Sigmoid colon (tissue), 7 donors: ENCODE results near the gene NHS. TPM values are rescaled to one million over a fixed set of nuclear protein-coding genes. Genes with fewer than 3 reads are reported as not detected.
"Not testable (repeated sequence)": the region's sequence is repeated elsewhere in the genome, so short reads cannot be mapped to it uniquely, and the experiment has no call there.

Experiments used
- DNase-seq: peaks from one replicate; pipeline ENCODE4 v3.0.0-alpha.2; 2019
- H3K27ac ChIP-seq, 4 donors: fragments of 200-600 bp; sonication (generic); one replicate each; pipeline ENCODE4 v1.5.1; 2016 to 2019; ENCODE audit warnings: mild to moderate bottlenecking in 1 of 4
- H3K27me3 ChIP-seq, 3 donors: fragments of 200-600 bp; sonication (generic); one replicate each; pipeline ENCODE4 v1.5.1; 2019; ENCODE audit warnings: mild to moderate bottlenecking in 1 of 3
- H3K36me3 ChIP-seq, 4 donors: fragments of 200-600 bp; sonication (generic); one replicate each; pipeline ENCODE4 v1.5.1; 2016 to 2019
- H3K4me1 ChIP-seq, 4 donors: fragments of 200-600 bp; sonication (generic); one replicate each; pipeline ENCODE4 v1.5.1; 2017 to 2019
- H3K4me3 ChIP-seq, 4 donors: fragments of 200-600 bp; sonication (generic); one replicate each; pipeline ENCODE4 v1.5.1; 2017 to 2019; ENCODE audit warnings: mild to moderate bottlenecking in 2 of 4, moderate library complexity in 1 of 4
- H3K9me3 ChIP-seq, 4 donors: fragments of 200-600 bp in 3 of 4; sonication (generic) in 3 of 4; one replicate each; pipeline versions ENCODE4 v1.5.1 to v1.6.1; 2013 to 2019
- CTCF ChIP-seq, 4 experiments: fragments of 450-650 bp in 3 of 4; fragments of 200-600 bp in 1 of 4; IDR thresholded peaks; one replicate each; pipeline ENCODE4 v1.5.1; 2016 to 2019; ENCODE audit warnings: antibody characterized with exemption in 4 of 4, mild to moderate bottlenecking in 3 of 4, moderate library complexity in 2 of 4
- EP300 ChIP-seq, 4 donors: sonication (generic); formaldehyde crosslinking; IDR thresholded peaks; one replicate each; pipeline ENCODE4 v1.6.1; 2017; ENCODE audit warnings: antibody characterized with exemption in 4 of 4
- POLR2A ChIP-seq, 2 donors: fragments of 450-650 bp; IDR thresholded peaks; one replicate each; pipeline ENCODE4 v1.6.1; 2016; ENCODE audit warnings: antibody characterized with exemption in 2 of 2, mild to moderate bottlenecking in 2 of 2, moderate library complexity in 2 of 2
- POLR2AphosphoS5 ChIP-seq, 4 donors: sonication (generic); formaldehyde crosslinking; IDR thresholded peaks; one replicate each; pipeline ENCODE4 v1.6.1; 2017; ENCODE audit warnings: antibody characterized with exemption in 4 of 4
- WGBS, 2 donors: extraction: QIAGEN DNeasy Blood & Tissue Kit; methylation state at CpG; one replicate each; pipeline ENCODE4 v1.1.7; 2013; 5-methylcytosine and 5-hydroxymethylcytosine counted together
- intact Hi-C: fragments of 100-400 bp; cut with DNase I; formaldehyde crosslinking; loops from one replicate; pipeline ENCODE4 v1.15.1; 2023
- polyA plus RNA-seq, 3 donors: library from polyadenylated mRNA; stranded (reverse); fragments of 200-250 nt; gene quantifications; one replicate each; pipeline ENCODE4 v1.2.3, GENCODE V29; 2013
- total RNA-seq, 4 donors: library from RNA; depleted of rRNA; stranded (reverse); fragments of >200 nt; gene quantifications; one replicate each; pipeline ENCODE4 v1.1.0, GENCODE V29; 2016
- donor health status: healthy with polysubstance abuse.
- donor health status: Bipolar disorder and iron deficiency.
- donor health status: healthy.

The NHS gene
- total and polyA plus RNA-seq, 7 donors: under 0.01 to 22.7 (median 9.3) TPM

DNA sequence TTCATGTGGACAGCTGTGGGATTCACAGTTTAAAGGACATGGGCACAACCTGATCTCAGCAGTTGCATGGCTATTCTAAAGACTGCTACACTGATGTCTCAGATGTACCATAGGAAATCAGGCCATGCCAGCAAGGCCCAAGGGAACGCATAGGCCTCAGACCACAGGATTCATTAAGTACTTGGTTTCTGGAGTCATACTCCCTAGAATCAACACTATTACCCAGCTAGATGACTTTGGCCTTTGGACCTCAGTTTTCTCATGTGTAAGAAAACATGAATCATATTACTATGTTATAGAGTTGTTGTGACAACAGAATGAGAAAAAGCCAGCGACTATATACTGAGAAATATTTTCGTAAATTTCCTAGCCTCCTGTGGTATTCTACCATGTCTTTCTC lies 67.9 kb downstream of the NHS start:
- Histone ChIP-seq H3K4me1 (no peaks in the 10 kb centered on the region), H3K36me3 (no peaks in the 10 kb centered on the region), H3K9me3 (no peaks in the 10 kb centered on the region), H3K4me3 (no peak overlapping the region), H3K27ac (no peak overlapping the region), H3K27me3 (no peaks in the 10 kb centered on the region)
- intact Hi-C loops: no loop called here
- 87 to 93% methylated on average over 3 of the region's 3 CpGs for WGBS, 2 donors
- TF ChIP-seq EP300 (IDR thresholded peaks at IDR 0.05) (no peak), POLR2A (IDR thresholded peaks at IDR 0.05) (no peak), POLR2AphosphoS5 (IDR thresholded peaks at IDR 0.05) (no peak), CTCF (IDR thresholded peaks at IDR 0.05) (no peak)
- no peak for DNase-seq

DNA sequence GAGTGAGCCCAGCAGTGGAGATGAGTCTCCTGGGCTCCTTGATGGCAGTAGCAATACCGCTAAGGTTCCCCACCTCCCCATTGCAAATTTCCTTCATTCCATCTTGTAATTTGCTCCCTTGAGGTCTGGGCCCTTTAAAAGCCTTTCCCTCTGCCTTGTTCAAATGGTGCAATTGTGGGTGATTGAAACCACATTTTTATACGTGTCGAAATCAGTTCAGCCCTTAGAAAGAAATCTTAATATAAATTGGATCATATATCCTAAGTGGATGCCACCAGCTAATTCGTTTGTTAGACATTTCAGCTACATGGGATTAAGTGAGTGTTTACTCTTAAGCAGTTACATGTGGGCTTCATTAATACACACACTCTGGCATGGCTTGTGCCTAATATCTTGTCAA lies 68.6 kb downstream of the NHS start:
- H3K27me3 ChIP-seq: no peaks in the 10 kb centered on the region
- no peaks in the 10 kb centered on the region for H3K4me1 ChIP-seq
- no peak overlapping the region for H3K4me3 ChIP-seq
- intact Hi-C loops: no loop called here
- no peak overlapping the region for H3K27ac ChIP-seq
- TF ChIP-seq POLR2AphosphoS5 (IDR thresholded peaks at IDR 0.05) (no peak), POLR2A (IDR thresholded peaks at IDR 0.05) (no peak), CTCF (IDR thresholded peaks at IDR 0.05) (no peak), EP300 (IDR thresholded peaks at IDR 0.05) (no peak)
- no peaks in the 10 kb centered on the region for H3K9me3 ChIP-seq
- no peak for DNase-seq
- WGBS, 2 donors: 80 to 93% methylated on average over 4 of the region's 4 CpGs
- no peaks in the 10 kb centered on the region for H3K36me3 ChIP-seq

DNA sequence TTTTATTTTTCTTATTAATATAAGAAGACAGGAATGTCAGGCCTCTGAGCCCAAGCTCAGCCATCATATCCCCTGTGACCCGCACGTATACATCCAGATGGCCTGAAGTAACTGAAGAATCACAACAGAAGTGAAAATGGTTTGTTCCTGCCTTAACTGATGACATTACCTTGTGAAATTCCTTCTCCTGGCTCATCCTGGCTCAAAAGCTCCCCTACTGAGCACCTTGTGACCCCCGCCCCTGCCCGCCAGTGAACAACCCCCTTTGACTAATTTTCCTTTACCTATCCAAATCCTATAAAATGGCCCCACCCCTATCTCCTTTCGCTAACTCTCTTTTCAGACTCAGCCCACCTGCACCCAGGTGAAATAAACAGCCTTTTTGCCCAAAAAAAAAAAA lies 71.3 kb downstream of the NHS start:
- H3K27me3 ChIP-seq, H3K27ac ChIP-seq, H3K4me3 ChIP-seq, H3K9me3 ChIP-seq, DNase-seq, H3K4me1 ChIP-seq, H3K36me3 ChIP-seq, intact Hi-C loops: not testable (repeated sequence)
- WGBS, 2 donors: 91 to 97% methylated on average over 5 of the region's 5 CpGs

DNA sequence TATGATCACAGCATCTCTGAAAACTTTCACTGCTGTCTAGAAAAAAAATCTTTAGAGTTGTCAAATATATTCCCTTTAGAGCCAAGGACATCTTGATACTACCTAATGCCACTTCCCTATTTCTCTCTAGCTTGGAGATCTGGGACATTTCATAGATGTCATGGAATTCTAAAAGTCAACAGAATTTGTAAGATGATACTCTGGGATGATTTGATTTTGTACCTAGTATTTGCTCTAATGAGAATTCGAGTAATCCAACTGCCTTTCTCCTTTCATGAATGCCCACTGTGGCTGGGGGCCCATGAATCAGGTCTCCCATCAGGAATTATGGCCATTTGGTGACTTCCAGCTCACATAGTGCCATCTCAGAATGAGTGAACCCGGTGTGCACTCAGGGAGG lies 73.2 kb downstream of the NHS start:
- no peak overlapping the region for H3K4me3 ChIP-seq
- H3K9me3 ChIP-seq: no peaks in the 10 kb centered on the region
- peaks cover 0 to 9% (median 0%) of the 10 kb centered on the region in 4 donors for H3K4me1 ChIP-seq
- H3K27me3 ChIP-seq: no peaks in the 10 kb centered on the region
- DNase-seq: no peak
- TF ChIP-seq POLR2A (IDR thresholded peaks at IDR 0.05): no peak
- no peak for TF ChIP-seq EP300 (IDR thresholded peaks at IDR 0.05)
- no peak for TF ChIP-seq CTCF (IDR thresholded peaks at IDR 0.05)
- TF ChIP-seq POLR2AphosphoS5 (IDR thresholded peaks at IDR 0.05): no peak
- intact Hi-C loops: no loop called here
- 74 to 75% methylated on average over 2 of the region's 2 CpGs for WGBS, 2 donors
- H3K36me3 ChIP-seq: no peaks in the 10 kb centered on the region
- no peak overlapping the region for H3K27ac ChIP-seq

GRCh38 chrX:17449866-17450265 lies 74.9 kb downstream of the NHS start:
- Histone ChIP-seq H3K9me3 (no peaks in the 10 kb centered on the region), H3K27me3 (no peaks in the 10 kb centered on the region), H3K4me3 (no peak overlapping the region), H3K36me3 (no peaks in the 10 kb centered on the region), H3K27ac (no peak overlapping the region), H3K4me1 (peaks cover 0 to 9% (median 0%) of the 10 kb centered on the region in 4 donors)
- no peak for DNase-seq
- intact Hi-C loops: loop anchor here (10.0 kb wide), 2 partner anchors 45 to 65 kb away; no protein-coding TSS in a partner anchor
- no peak for TF ChIP-seq POLR2AphosphoS5 (IDR thresholded peaks at IDR 0.05)
- TF ChIP-seq POLR2A (IDR thresholded peaks at IDR 0.05): no peak
- no peak for TF ChIP-seq CTCF (IDR thresholded peaks at IDR 0.05)
- no peak for TF ChIP-seq EP300 (IDR thresholded peaks at IDR 0.05)
- WGBS, 2 donors: 86 to 92% methylated on average over 2 of the region's 2 CpGs
